H9 (cell line): Measurements from ENCODE around the gene LRRC41. TPM values are rescaled to one million over a fixed set of nuclear protein-coding genes. Genes with fewer than 3 reads are reported as not detected.

Experiments
- DNase-seq: peaks from one replicate; pipeline ENCODE4 v3.0.0-alpha.2; 2017
- H2AFZ ChIP-seq: one replicate; pipeline ENCODE4 v1.6.1; 2013; ENCODE audit warnings: mild to moderate bottlenecking, low read length, control low read depth, moderate library complexity
- H2AK5ac ChIP-seq: 2 replicates; pipeline ENCODE4 v1.6.1; 2013; ENCODE audit warnings: low read length, control low read depth, mixed read lengths; ENCODE audit not compliant: insufficient read length
- H2BK120ac ChIP-seq: one replicate; pipeline ENCODE4 v1.6.1; 2013; ENCODE audit warnings: low read depth, mild to moderate bottlenecking, low read length, control low read depth, inconsistent platforms; ENCODE audit not compliant: poor library complexity, severe bottlenecking
- H2BK12ac ChIP-seq: 2 replicates; pipeline ENCODE4 v1.6.1; 2013; ENCODE audit warnings: low read length, control low read depth, mixed read lengths, low read depth; ENCODE audit not compliant: insufficient read length
- H2BK15ac ChIP-seq: 2 replicates; pipeline ENCODE4 v1.6.1; 2013; ENCODE audit warnings: low read depth, low read length, control low read depth
- H2BK20ac ChIP-seq: one replicate; pipeline ENCODE4 v1.6.1; 2013; ENCODE audit warnings: low read depth, mild to moderate bottlenecking, low read length, control low read depth, inconsistent platforms; ENCODE audit not compliant: poor library complexity, severe bottlenecking
- H2BK5ac ChIP-seq: 2 replicates; pipeline ENCODE4 v1.6.1; 2013; ENCODE audit warnings: low read length, control low read depth, mixed read lengths; ENCODE audit not compliant: insufficient read length
- H3K14ac ChIP-seq: 2 replicates; pipeline ENCODE4 v1.6.1; 2013; ENCODE audit warnings: low read length, control low read depth; ENCODE audit not compliant: insufficient read depth
- H3K18ac ChIP-seq: 2 replicates; pipeline ENCODE4 v1.6.1; 2013; ENCODE audit warnings: low read depth, mild to moderate bottlenecking, mixed read lengths, low read length, control low read depth; ENCODE audit not compliant: insufficient read length
- H3K23ac ChIP-seq: 2 replicates; pipeline ENCODE4 v1.6.1; 2013; ENCODE audit warnings: low read length, control low read depth, mixed read lengths, low read depth; ENCODE audit not compliant: insufficient read length
- H3K23me2 ChIP-seq: 2 replicates; pipeline ENCODE4 v1.6.1; 2013; ENCODE audit warnings: low read depth, mild to moderate bottlenecking, mixed read lengths, low read length, control low read depth; ENCODE audit not compliant: insufficient read length, poor library complexity, severe bottlenecking
- H3K27ac ChIP-seq: 2 replicates; pipeline ENCODE4 v1.5.1; 2013; ENCODE audit warnings: low read length, control low read depth, mixed read lengths, low read depth; ENCODE audit not compliant: insufficient read length
- H3K27me3 ChIP-seq: 2 replicates; pipeline ENCODE4 v1.6.1; 2013; ENCODE audit warnings: low read length, control low read depth, inconsistent platforms; ENCODE audit not compliant: insufficient read depth
- H3K4ac ChIP-seq: 2 replicates; pipeline ENCODE4 v1.6.1; 2013; ENCODE audit warnings: low read depth, mild to moderate bottlenecking, control low read depth, inconsistent platforms, low read length, moderate library complexity
- H3K4me1 ChIP-seq: 2 replicates; pipeline ENCODE4 v1.6.1; 2013; ENCODE audit warnings: low read length, control low read depth, inconsistent platforms; ENCODE audit not compliant: insufficient read depth
- H3K4me2 ChIP-seq: 2 replicates; pipeline ENCODE4 v1.6.1; 2013; ENCODE audit warnings: low read length, control low read depth, mixed read lengths; ENCODE audit not compliant: insufficient read length, insufficient read depth
- H3K56ac ChIP-seq: 2 replicates; pipeline ENCODE4 v1.6.1; 2013; ENCODE audit warnings: low read depth, mild to moderate bottlenecking, mixed read lengths, low read length, control low read depth; ENCODE audit not compliant: insufficient read length
- H3K79me1 ChIP-seq: 2 replicates; pipeline ENCODE4 v1.6.1; 2013; ENCODE audit warnings: low read depth, mild to moderate bottlenecking, moderate library complexity, low read length, control low read depth, inconsistent platforms; ENCODE audit not compliant: insufficient read depth, poor library complexity, severe bottlenecking
- H3K79me2 ChIP-seq: 2 replicates; pipeline ENCODE4 v1.6.1; 2013; ENCODE audit warnings: low read length, control low read depth, inconsistent platforms; ENCODE audit not compliant: insufficient read depth
- H3K9ac ChIP-seq: 2 replicates; pipeline ENCODE4 v1.6.1; 2013; ENCODE audit warnings: low read length, control low read depth, mixed read lengths; ENCODE audit not compliant: insufficient read length; ENCODE audit errors: extremely low read depth
- H3K9me3 ChIP-seq: one replicate; pipeline ENCODE4 v1.6.1; 2013; ENCODE audit warnings: low read depth, low read length, inconsistent platforms; ENCODE audit not compliant: control insufficient read depth
- H3T11ph ChIP-seq: one replicate; pipeline ENCODE4 v1.6.1; 2013; ENCODE audit warnings: mild to moderate bottlenecking, low read length, control low read depth, inconsistent platforms
- H4K20me1 ChIP-seq: one replicate; pipeline ENCODE4 v1.6.1; 2013; ENCODE audit not compliant: control insufficient read depth, insufficient read length, insufficient read depth
- H4K5ac ChIP-seq: 2 replicates; pipeline ENCODE4 v1.6.1; 2013; ENCODE audit warnings: low read depth, mild to moderate bottlenecking, mixed read lengths, low read length, control low read depth; ENCODE audit not compliant: insufficient read length
- H4K8ac ChIP-seq: replicated peaks from 2 replicates; pipeline ENCODE4 v1.6.1; 2013; ENCODE audit warnings: low read length, control low read depth, mixed read lengths, low read depth; ENCODE audit not compliant: insufficient read length
- H4K91ac ChIP-seq: 2 replicates; pipeline ENCODE4 v1.6.1; 2013; ENCODE audit warnings: low read depth, mild to moderate bottlenecking, moderate library complexity, mixed read lengths, low read length, control low read depth; ENCODE audit not compliant: insufficient read length
- H3K27ac Mint-ChIP-seq, 3 experiments: 2 replicates in 2 of 3; 3 replicates in 1 of 3; pipeline ENCODE4 v1.8.0; 2020 to 2021; ENCODE audit warnings: mixed read lengths in 3 of 3, mild to moderate bottlenecking in 1 of 3, moderate library complexity in 1 of 3
- H3K27me3 Mint-ChIP-seq: 2 replicates; pipeline ENCODE4 v1.8.0; 2021; ENCODE audit warnings: low read depth, mild to moderate bottlenecking, moderate library complexity, mixed read lengths
- H3K36me3 Mint-ChIP-seq, 3 experiments: 2 replicates in 2 of 3; 3 replicates in 1 of 3; pipeline ENCODE4 v1.8.0; 2020 to 2021; ENCODE audit warnings: low read depth in 3 of 3, mixed read lengths in 3 of 3; ENCODE audit not compliant: insufficient read depth in 1 of 3
- H3K4me1 Mint-ChIP-seq, 2 experiments: 2 replicates each; pipeline ENCODE4 v1.8.0; 2020; ENCODE audit warnings: mixed read lengths in 2 of 2
- H3K4me3 Mint-ChIP-seq, 2 experiments: 2 replicates in 1 of 2; 3 replicates in 1 of 2; pipeline ENCODE4 v1.8.0; 2020 to 2021; ENCODE audit warnings: mild to moderate bottlenecking in 2 of 2, mixed read lengths in 2 of 2, moderate library complexity in 1 of 2
- H3K9me3 Mint-ChIP-seq, 2 experiments: 2 replicates in 1 of 2; 3 replicates in 1 of 2; pipeline ENCODE4 v1.8.0; 2020; ENCODE audit warnings: mild to moderate bottlenecking in 2 of 2, mixed read lengths in 2 of 2, moderate library complexity in 1 of 2
- WGBS: extraction: QIAGEN DNeasy Blood & Tissue Kit; methylation state at CpG from one replicate; pipeline ENCODE4 v1.1.7; 2013; ENCODE audit warnings: missing lambda C conversion rate, low lambda C conversion rate, mixed read lengths; ENCODE audit not compliant: insufficient read length; ENCODE audit errors: extremely low coverage; 5-methylcytosine and 5-hydroxymethylcytosine counted together
- total RNA-seq: library from RNA; stranded (reverse); gene quantifications from 2 replicates; pipeline ENCODE4 v1.2.1, GENCODE V29; 2021
- TF ChIP-seq, protein P1 (sequence below): fragments of 200-600 bp; sonication (generic); conservative IDR thresholded peaks from 3 replicates; pipeline ENCODE4 v1.8.0; 2021; ENCODE audit warnings: antibody characterized with exemption, mild to moderate bottlenecking

LRRC41 gene
- total RNA-seq, 1 experiment from 2014 or later, result 62.6 TPM

GRCh38 chr1:46344481-46344880 lies 41.1 kb upstream of the LRRC41 start:
- Histone ChIP-seq H3K79me2 (no peaks in the 10 kb centered on the region), H3K9me3 (no peaks in the 10 kb centered on the region), H3K27me3 (no peaks in the 10 kb centered on the region), H2BK120ac (no peak overlapping the region), H4K20me1 (no peaks in the 10 kb centered on the region), H3K27ac (no peak overlapping the region), H3K18ac (no peak overlapping the region), H4K8ac (no peak overlapping the region), H3K14ac (no peak overlapping the region), H4K91ac (no peak overlapping the region), H3K4me1 (no peaks in the 10 kb centered on the region), H3K56ac (no peak overlapping the region), H3K4me2 (no peak overlapping the region), H3K23ac (no peak overlapping the region), H4K5ac (no peak overlapping the region), H3K9ac (no peak overlapping the region), H2AFZ (no peak overlapping the region), H2AK5ac (no peak overlapping the region), H2BK5ac (no peak overlapping the region), H3K23me2 (peaks cover 5% of the 10 kb centered on the region), H2BK20ac (no peak overlapping the region), H3K4ac (no peak overlapping the region), H2BK12ac (no peak overlapping the region), H2BK15ac (no peak overlapping the region), H3T11ph (no peak overlapping the region), H3K79me1 (no peaks in the 10 kb centered on the region)
- no CpG with 5 or more reads among the region's 3 CpGs for WGBS
- DNase-seq, result no peak
- H3K27ac Mint-ChIP-seq, result peak overlapping the region in 1 of 3 experiments; percentile 78; a peak in 2 of 7 replicates
- H3K4me3 Mint-ChIP-seq, result no peak overlapping the region; a peak in 1 of 5 replicates
- H3K4me1 Mint-ChIP-seq, result peaks cover 18 to 20% of the 10 kb centered on the region in 2 experiments
- TF ChIP-seq, protein P1, sequence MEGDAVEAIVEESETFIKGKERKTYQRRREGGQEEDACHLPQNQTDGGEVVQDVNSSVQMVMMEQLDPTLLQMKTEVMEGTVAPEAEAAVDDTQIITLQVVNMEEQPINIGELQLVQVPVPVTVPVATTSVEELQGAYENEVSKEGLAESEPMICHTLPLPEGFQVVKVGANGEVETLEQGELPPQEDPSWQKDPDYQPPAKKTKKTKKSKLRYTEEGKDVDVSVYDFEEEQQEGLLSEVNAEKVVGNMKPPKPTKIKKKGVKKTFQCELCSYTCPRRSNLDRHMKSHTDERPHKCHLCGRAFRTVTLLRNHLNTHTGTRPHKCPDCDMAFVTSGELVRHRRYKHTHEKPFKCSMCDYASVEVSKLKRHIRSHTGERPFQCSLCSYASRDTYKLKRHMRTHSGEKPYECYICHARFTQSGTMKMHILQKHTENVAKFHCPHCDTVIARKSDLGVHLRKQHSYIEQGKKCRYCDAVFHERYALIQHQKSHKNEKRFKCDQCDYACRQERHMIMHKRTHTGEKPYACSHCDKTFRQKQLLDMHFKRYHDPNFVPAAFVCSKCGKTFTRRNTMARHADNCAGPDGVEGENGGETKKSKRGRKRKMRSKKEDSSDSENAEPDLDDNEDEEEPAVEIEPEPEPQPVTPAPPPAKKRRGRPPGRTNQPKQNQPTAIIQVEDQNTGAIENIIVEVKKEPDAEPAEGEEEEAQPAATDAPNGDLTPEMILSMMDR, result no peak
- H3K36me3 Mint-ChIP-seq, result peaks cover 23 to 65% (median 55%) of the 10 kb centered on the region in 3 experiments; a peak in 6 of 7 replicates
- no peaks in the 10 kb centered on the region for H3K27me3 Mint-ChIP-seq
- peaks cover 0 to 3% of the 10 kb centered on the region in 2 experiments; a peak in 2 of 5 replicates for H3K9me3 Mint-ChIP-seq
